IMR-90 (cell line): ENCODE data around the gene ZNF133. TPM values are rescaled to one million over a fixed set of nuclear protein-coding genes. Genes with fewer than 3 reads are reported as not detected.

Experiments
- ATAC-seq: fragments of 200-7000 bp; cut with Tn5 transposase; 2 replicates; pipeline ENCODE4 v1.9.1; 2020; ENCODE audit warnings: low read depth, mild to moderate bottlenecking, moderate library complexity
- BruUV-seq: library from RNA; stranded (reverse); fragments of 400-500 nt; replicated peaks from 2 replicates; lab custom pipeline; 2021; lab: Mats Ljungman, UMichigan
- CTCF ChIA-PET: fragments of 300-600 bp; formaldehyde crosslinking; extraction: SDS; loops from one replicate; lab custom pipeline; 2021; ENCODE audit warnings: antibody characterized with exemption; lab: Yijun Ruan, JAX
- POLR2A ChIA-PET: fragments of 300-600 bp; sonication (Branson Sonifier 250); formaldehyde crosslinking; loops from one replicate; lab custom pipeline; 2022; ENCODE audit warnings: antibody characterized with exemption; ENCODE audit not compliant: unreplicated experiment; lab: Charles Lee
- DNase-seq: peaks from one replicate; pipeline ENCODE4 v3.0.0; 2013
- H2AFZ ChIP-seq: replicated peaks from 2 replicates; pipeline ENCODE3; 2013; ENCODE audit warnings: low read length, mild to moderate bottlenecking; ENCODE audit not compliant: poor library complexity
- H2AK5ac ChIP-seq: 2 replicates; pipeline ENCODE4 v1.6.1; 2013; ENCODE audit warnings: low read depth, low read length, inconsistent platforms
- H2AK9ac ChIP-seq: replicated peaks from 2 replicates; pipeline ENCODE3; 2013; ENCODE audit warnings: mild to moderate bottlenecking, low read depth, low read length, moderate library complexity; ENCODE audit not compliant: poor library complexity
- H2BK120ac ChIP-seq: 2 replicates; pipeline ENCODE4 v1.6.1; 2013; ENCODE audit warnings: low read depth, low read length, inconsistent platforms
- H2BK15ac ChIP-seq: 3 replicates; pipeline ENCODE4 v1.6.1; 2013; ENCODE audit warnings: low read depth, low read length, inconsistent platforms
- H2BK20ac ChIP-seq: 2 replicates; pipeline ENCODE4 v1.6.1; 2013; ENCODE audit warnings: low read depth, mild to moderate bottlenecking, inconsistent platforms, low read length, moderate library complexity
- H2BK5ac ChIP-seq: 2 replicates; pipeline ENCODE4 v1.6.1; 2013; ENCODE audit warnings: mild to moderate bottlenecking, low read depth, low read length, inconsistent platforms; ENCODE audit not compliant: poor library complexity, severe bottlenecking
- H3K14ac ChIP-seq: replicated peaks from 2 replicates; pipeline ENCODE4 v1.6.1; 2013; ENCODE audit warnings: low read depth, low read length, inconsistent platforms
- H3K18ac ChIP-seq: 2 replicates; pipeline ENCODE4 v1.6.1; 2013; ENCODE audit warnings: low read depth, low read length, control low read depth
- H3K23ac ChIP-seq: 2 replicates; pipeline ENCODE4 v1.6.1; 2013; ENCODE audit warnings: low read depth, low read length, inconsistent platforms
- H3K27ac ChIP-seq: 2 replicates; pipeline ENCODE4 v1.5.1; 2013; ENCODE audit warnings: mild to moderate bottlenecking, control low read depth, low read length; ENCODE audit not compliant: insufficient read depth
- H3K27me3 ChIP-seq: 2 replicates; pipeline ENCODE4 v1.6.1; 2013; ENCODE audit warnings: low read length; ENCODE audit not compliant: control insufficient read depth, insufficient read depth
- H3K36me3 ChIP-seq: 2 replicates; pipeline ENCODE4 v1.6.1; 2013; ENCODE audit warnings: low read length, mixed read lengths; ENCODE audit not compliant: control insufficient read depth, insufficient read depth
- H3K4ac ChIP-seq: 2 replicates; pipeline ENCODE4 v1.6.1; 2013; ENCODE audit warnings: low read depth, low read length, inconsistent platforms
- H3K4me1 ChIP-seq: 2 replicates; pipeline ENCODE4 v1.6.1; 2013; ENCODE audit warnings: low read length, mixed read lengths; ENCODE audit not compliant: control insufficient read depth, insufficient read depth
- H3K4me2 ChIP-seq: 2 replicates; pipeline ENCODE4 v1.6.1; 2013; ENCODE audit warnings: low read depth, mild to moderate bottlenecking, control low read depth, low read length, moderate library complexity
- H3K4me3 ChIP-seq: 2 replicates; pipeline ENCODE4 v1.5.1; 2013; ENCODE audit warnings: low read depth, mild to moderate bottlenecking, control low read depth, low read length, moderate library complexity; ENCODE audit not compliant: insufficient read depth
- H3K56ac ChIP-seq: 2 replicates; pipeline ENCODE4 v1.6.1; 2013; ENCODE audit warnings: low read length, inconsistent platforms; ENCODE audit not compliant: insufficient read depth; ENCODE audit errors: extremely low read depth
- H3K79me1 ChIP-seq, 2 experiments: 2 replicates each; pipeline ENCODE4 v1.6.1; 2013; ENCODE audit warnings: low read length in 2 of 2, inconsistent platforms in 1 of 2, low read depth in 1 of 2
- H3K9ac ChIP-seq: 2 replicates; pipeline ENCODE4 v1.6.1; 2013; ENCODE audit warnings: low read depth, low read length, control low read depth
- H3K9me1 ChIP-seq: 2 replicates; pipeline ENCODE4 v1.6.1; 2013; ENCODE audit warnings: low read length, inconsistent platforms; ENCODE audit not compliant: insufficient read depth
- H3K9me3 ChIP-seq: 2 replicates; pipeline ENCODE4 v1.6.1; 2013; ENCODE audit warnings: low read length; ENCODE audit not compliant: control insufficient read depth, insufficient read depth
- H4K20me1 ChIP-seq: 2 replicates; pipeline ENCODE4 v1.6.1; 2013; ENCODE audit warnings: low read length, inconsistent platforms; ENCODE audit not compliant: insufficient read depth
- H4K5ac ChIP-seq: 2 replicates; pipeline ENCODE4 v1.6.1; 2013; ENCODE audit warnings: mild to moderate bottlenecking, low read depth, low read length, control low read depth
- H4K8ac ChIP-seq, 2 experiments: 2 replicates each; pipeline ENCODE4 v1.6.1; 2013; ENCODE audit warnings: low read depth in 2 of 2, low read length in 2 of 2, control low read depth in 1 of 2, inconsistent platforms in 1 of 2
- H4K91ac ChIP-seq: 2 replicates; pipeline ENCODE4 v1.6.1; 2013; ENCODE audit warnings: low read depth, low read length, inconsistent platforms; ENCODE audit not compliant: insufficient read depth
- CHD1 ChIP-seq: IDR thresholded peaks from 2 replicates; pipeline ENCODE4 v1.6.1; 2012; ENCODE audit warnings: low read depth, low read length, improper control_type of control experiment
- FOS ChIP-seq: fragments of 150-350 bp; IDR thresholded peaks from 2 replicates; pipeline ENCODE4 v1.6.1; 2016; ENCODE audit warnings: low read depth, low read length
- MAFK ChIP-seq: IDR thresholded peaks from 2 replicates; pipeline ENCODE4 v1.6.1; 2012; ENCODE audit warnings: low read depth, low read length, improper control_type of control experiment
- MAZ ChIP-seq: IDR thresholded peaks from 2 replicates; pipeline ENCODE4 v1.6.1; 2012; ENCODE audit warnings: low read depth, mild to moderate bottlenecking, low read length, improper control_type of control experiment, moderate library complexity, borderline replicate concordance
- MXI1 ChIP-seq: IDR thresholded peaks from 2 replicates; pipeline ENCODE4 v1.6.1; 2012; ENCODE audit warnings: low read depth, mild to moderate bottlenecking, low read length, moderate library complexity, borderline replicate concordance
- NFE2L2 ChIP-seq: fragments of 150-350 bp; IDR thresholded peaks from 2 replicates; pipeline ENCODE4 v1.6.1; 2016; ENCODE audit warnings: low read depth, mild to moderate bottlenecking, low read length
- POLR2A ChIP-seq: IDR thresholded peaks from 2 replicates; pipeline ENCODE4 v1.6.1; 2012; ENCODE audit warnings: mild to moderate bottlenecking, low read depth, low read length
- WGBS, 2 experiments: methylation state at CpG; one replicate each; pipeline versions ENCODE4 v1.1.5 to v1.1.7; 2013; ENCODE audit warnings: missing lambda C conversion rate in 2 of 2; ENCODE audit not compliant: insufficient read length in 1 of 2; ENCODE audit errors: extremely low coverage in 2 of 2; 5-methylcytosine and 5-hydroxymethylcytosine counted together
- dilution Hi-C: fragments of 300-500 bp; cut with HindIII; formaldehyde crosslinking; loops from one replicate; pipeline ENCODE4 v1.14.3; 2018; ENCODE audit warnings: low sequenced_read_pairs; ENCODE audit not compliant: unreplicated experiment
- in situ Hi-C: fragments of 300-500 bp; cut with MboI; formaldehyde crosslinking; loops from 3 replicates; pipeline ENCODE4 v1.14.3; 2019; ENCODE audit warnings: low sequenced_read_pairs, inconsistent platforms, mixed read lengths
- intact Hi-C: fragments of 100-400 bp; cut with micrococcal nuclease; formaldehyde crosslinking; loops from 2 replicates; pipeline ENCODE4 v1.10.0; 2022
- polyA plus RNA-seq, 3 experiments: library from polyadenylated mRNA; depleted of rRNA; stranded (reverse); fragments of >200 nt; gene quantifications; 2 replicates each; pipeline ENCODE4 v1.2.3, GENCODE V29; 2012; ENCODE audit warnings: low replicate concordance in 1 of 3
- total RNA-seq: library from RNA; depleted of rRNA; stranded (reverse); fragments of >200 nt; gene quantifications from 2 replicates; pipeline ENCODE4 v1.2.3, GENCODE V29; 2012
- TF ChIP-seq, protein P1 (sequence below): conservative IDR thresholded peaks from 2 replicates; pipeline ENCODE4 v1.5.1; 2012; ENCODE audit warnings: mild to moderate bottlenecking, low read depth, low read length, improper control_type of control experiment

ZNF133 gene
- total and polyA plus RNA-seq, 2 of the 4 experiments (the other 2 are of a cell fraction) = 18.3 to 33.5 TPM

- Histone ChIP-seq H4K5ac (no peak overlapping the region), H4K8ac (no peak overlapping the region), H3K9me1 (peaks cover 9% of the 10 kb centered on the region; the same call in 1 of the 2 replicates), H3K79me1 (peaks cover 12 to 29% of the 10 kb centered on the region in 2 experiments), H2AK5ac (no peak overlapping the region), H3K18ac (no peak overlapping the region), H3K27me3 (no peaks in the 10 kb centered on the region), H3K4me3 (no peak overlapping the region), H3K14ac (no peak overlapping the region), H2AFZ (no peak overlapping the region), H2BK20ac (no peak overlapping the region), H3K4ac (no peak overlapping the region), H3K9me3 (no peaks in the 10 kb centered on the region), H3K56ac (no peak overlapping the region), H3K23ac (no peak overlapping the region), H3K36me3 (peaks cover 23% of the 10 kb centered on the region), H2BK5ac (no peak overlapping the region), H3K9ac (no peak overlapping the region), H3K27ac (no peak overlapping the region), H2BK15ac (no peak overlapping the region), H4K91ac (no peak overlapping the region), H2BK120ac (no peak overlapping the region), H2AK9ac (no peak overlapping the region), H4K20me1 (no peaks in the 10 kb centered on the region), H3K4me1 (no peaks in the 10 kb centered on the region; the same call in 1 of the 2 replicates), H3K4me2 (no peak overlapping the region)
- in situ Hi-C loops = no loop called here
- intact Hi-C loops = no loop called here
- DNase-seq (no peak), ATAC-seq (no peak)
- dilution Hi-C loops = no loop called here
- ChIA-PET POLR2A (interaction anchor here (0.6 kb wide), 1 partner anchor 195 kb away, joined by 3 read pairs; no protein-coding TSS in a partner anchor), CTCF (no interaction called here)
- WGBS, 2 experiments = no CpG with 5 or more reads among the region's 1 CpG
- no TSS peak for BruUV-seq
- TF ChIP-seq MAFK (no peak), NFE2L2 (no peak), MAZ (no peak), POLR2A (no peak), FOS (no peak), MXI1 (no peak), CHD1 (no peak)
- TF ChIP-seq, protein P1, sequence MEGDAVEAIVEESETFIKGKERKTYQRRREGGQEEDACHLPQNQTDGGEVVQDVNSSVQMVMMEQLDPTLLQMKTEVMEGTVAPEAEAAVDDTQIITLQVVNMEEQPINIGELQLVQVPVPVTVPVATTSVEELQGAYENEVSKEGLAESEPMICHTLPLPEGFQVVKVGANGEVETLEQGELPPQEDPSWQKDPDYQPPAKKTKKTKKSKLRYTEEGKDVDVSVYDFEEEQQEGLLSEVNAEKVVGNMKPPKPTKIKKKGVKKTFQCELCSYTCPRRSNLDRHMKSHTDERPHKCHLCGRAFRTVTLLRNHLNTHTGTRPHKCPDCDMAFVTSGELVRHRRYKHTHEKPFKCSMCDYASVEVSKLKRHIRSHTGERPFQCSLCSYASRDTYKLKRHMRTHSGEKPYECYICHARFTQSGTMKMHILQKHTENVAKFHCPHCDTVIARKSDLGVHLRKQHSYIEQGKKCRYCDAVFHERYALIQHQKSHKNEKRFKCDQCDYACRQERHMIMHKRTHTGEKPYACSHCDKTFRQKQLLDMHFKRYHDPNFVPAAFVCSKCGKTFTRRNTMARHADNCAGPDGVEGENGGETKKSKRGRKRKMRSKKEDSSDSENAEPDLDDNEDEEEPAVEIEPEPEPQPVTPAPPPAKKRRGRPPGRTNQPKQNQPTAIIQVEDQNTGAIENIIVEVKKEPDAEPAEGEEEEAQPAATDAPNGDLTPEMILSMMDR = no peak
Measured at GRCh38 chr20:18313411-18313810, 25.1 kb downstream of the ZNF133 start.
